Fibroblast of upper back skin (primary cell): ENCODE results near the gene KCNK7.
"Not testable (repeated sequence)": the region's sequence is repeated elsewhere in the genome, so short reads cannot be mapped to it uniquely, and the experiment has no call there.

Experiments
- DNase-seq: peaks from one replicate; pipeline ENCODE4 v3.0.0-alpha.2; 2013

The KCNK7 gene

DNA sequence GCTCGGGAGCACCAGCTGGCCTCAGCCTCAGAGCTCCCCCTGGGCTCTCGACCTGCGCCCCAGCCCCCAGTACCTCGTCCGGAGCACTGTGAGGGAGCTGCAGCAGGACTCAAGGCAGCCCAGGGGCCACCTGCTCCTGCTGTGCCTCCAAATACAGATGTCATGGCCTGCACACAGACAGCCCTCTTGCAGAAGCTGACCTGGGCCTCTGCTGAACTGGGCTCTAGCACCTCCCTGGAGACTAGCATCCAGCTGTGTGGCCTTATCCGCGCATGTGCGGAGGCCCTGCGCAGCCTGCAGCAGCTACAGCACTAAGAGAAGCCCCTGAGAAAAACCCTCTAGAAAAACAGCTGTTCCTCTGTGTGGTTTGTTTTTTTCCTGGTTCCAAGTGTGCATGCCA lies 24.2 kb downstream of the KCNK7 start:
- DNase-seq = no peak

DNA sequence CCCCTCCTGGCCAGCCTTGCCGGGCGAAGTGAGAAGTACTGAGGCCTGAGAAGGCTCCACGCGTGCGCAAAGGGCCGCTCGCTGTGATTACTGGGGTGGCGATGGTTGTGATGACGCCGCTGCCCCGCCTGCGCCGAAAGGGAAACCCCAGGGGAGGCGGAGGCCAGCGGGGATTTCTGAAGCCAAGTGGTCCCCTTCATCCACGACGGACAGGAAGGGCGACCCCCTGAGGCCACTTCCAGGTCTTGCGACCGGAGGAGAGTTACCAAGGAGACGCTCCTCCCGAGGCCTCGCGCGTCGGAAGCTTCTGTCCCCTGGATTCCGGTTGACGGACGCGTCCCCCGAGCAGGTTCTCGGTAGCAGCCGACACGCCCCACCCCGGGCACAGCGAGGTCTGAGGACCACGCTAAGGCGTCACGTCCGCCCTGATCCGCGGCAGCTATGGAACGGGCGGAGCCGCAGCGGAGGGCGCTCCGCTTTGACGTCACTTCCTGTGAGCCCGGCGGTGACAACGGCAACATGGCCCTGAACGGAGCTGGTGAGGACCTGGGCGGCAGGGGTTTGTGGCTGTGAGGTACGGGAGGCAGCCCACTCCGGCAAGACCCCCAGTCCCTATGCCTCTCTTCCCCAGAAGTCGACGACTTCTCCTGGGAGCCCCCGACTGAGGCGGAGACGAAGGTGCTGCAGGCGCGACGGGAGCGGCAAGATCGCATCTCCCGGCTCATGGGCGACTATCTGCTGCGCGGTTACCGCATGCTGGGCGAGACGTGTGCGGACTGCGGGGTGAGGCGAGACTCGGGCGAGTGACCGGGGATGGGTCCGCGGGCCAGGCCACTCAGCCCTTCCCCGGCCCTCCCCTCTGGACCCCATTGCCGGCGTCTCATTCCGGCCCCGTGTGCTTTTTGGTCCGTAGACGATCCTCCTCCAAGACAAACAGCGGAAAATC lies 25.4 kb downstream of the KCNK7 start, which contains the start of gene ZNRD2:
Gene ZNRD2, plus strand, starts transcription at position 505 of the 946 bp plus-strand sequence. Its CDS starts 15 bp downstream, at position 520.
- peak; percentile 98 for DNase-seq

DNA sequence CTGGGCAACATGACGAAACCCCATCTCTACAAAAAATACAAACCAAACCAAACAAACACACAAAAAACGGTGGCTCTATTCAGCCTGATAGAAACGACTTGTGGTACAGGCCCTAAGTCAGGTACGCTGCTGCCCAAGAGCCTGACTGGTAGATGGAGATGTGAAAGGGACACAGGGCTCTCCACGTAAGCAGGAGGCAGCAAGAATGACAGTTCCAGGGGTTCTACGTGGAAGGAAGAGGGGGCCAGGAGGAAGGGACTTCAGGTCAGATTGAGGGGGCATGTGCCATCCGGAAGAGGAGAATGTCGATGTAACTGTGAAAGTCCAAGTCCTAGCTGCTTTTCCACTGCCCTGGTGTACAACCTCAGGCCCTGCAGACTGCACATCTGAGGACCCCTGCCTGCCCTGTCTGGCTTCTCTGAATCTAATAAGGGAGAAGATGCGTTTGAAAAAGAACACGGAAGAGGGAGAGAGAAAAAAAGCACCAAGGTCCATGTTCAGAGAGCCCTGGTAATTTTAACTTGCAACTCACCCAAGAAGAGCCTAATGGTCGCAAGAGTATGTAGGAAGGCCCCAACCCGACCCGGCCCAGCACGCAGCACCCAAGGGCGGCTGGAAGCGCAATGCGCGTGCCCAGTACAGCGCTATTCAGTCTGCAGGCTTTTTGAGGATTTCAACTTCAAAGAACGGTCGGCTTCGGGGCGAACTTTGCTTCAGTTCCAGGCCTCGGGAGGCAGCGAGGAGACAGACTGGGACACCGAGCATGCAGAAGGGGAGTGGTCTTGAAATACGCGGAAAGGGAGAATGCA lies 26.2 kb downstream of the KCNK7 start:
- no peak for DNase-seq

DNA sequence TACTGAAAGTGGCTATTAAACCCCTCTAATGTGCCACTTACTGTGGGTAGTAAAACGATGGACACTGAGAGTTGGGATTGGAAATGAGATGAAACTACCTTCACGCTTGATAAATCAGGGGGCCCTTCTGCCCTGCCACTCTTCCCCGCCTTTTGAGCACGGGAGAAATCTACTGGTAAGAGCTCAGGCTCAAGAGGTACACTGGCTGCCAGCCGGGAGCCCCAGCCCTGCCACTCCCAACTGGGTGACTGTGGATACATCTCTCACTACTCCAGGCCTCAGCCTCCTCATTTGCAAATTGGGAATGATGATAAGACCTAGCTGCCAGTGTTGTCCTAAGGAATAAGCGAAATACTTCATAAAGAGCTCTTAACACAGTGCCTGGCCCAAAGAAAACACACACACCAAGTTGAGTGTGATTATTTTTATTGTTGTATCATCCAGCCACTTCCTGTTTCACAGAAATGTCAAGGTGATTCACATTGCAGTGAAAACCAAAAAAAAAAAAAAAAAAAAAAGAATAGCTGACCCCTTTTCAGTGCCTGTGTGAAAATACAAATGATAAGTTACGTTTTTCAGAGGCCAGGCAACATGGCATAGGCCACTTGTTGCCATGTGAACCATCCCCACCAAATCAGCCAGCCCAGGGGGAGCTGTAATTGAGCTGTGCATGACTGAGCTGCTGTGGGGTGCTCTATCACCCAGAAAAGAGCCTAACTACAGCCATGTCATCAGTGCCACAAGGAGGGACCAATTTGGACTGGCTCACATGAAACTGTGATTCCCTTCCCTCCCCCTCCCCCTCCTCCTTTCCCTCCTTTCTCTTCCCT lies 29.8 kb downstream of the KCNK7 start:
- no peak for DNase-seq

DNA sequence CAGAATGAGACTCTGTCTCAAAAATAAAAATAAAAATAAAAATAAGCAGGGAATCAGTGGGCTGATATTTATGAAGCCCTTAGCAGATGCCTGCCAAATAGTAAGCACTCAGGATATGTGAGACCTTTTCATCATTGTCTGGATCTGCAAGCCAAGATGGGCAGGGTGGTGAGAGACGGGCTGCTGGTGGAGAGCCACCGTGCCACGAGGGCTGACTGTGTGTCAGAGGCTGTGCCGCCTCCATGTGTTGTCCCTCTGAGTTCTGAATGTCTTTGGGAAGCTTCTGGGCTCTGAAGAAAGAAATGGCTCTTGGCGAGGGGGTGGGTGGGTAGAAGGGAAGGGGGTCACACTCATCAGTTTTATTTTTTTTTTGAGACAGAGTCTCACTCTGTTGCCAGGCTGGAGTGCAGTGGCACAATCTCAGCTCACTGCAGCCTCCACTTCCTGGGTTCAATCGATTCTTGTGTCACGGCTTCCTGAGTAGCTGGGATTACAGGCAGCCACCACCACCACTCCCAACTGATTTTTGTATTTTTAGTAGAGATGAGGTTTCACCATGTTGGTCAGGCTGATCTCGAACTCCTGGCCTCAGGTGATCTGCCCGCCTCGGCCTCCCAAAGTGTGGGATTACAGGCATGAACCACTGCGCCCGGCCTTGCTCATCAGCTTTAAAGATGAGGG lies 30.6 kb downstream of the KCNK7 start:
- DNase-seq = not testable (repeated sequence)

DNA sequence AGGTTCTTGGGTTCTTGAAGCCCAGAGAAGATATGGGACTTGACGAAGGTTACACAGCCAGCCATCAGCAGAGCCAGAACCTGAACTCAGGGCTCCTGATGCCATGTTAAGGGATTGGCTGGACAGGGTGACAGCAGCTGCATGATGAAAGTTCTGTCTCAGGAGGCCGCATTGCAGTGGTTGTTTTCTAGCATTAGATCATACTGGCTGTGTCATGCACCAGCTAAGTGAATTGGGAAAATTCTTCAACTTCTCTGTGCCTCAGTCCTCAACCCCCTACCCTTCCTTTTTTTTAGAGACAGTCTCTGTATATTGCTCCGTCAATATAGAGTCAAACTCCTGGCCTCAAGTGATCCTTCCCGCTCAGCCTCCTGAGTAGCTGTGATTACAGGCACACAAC lies 32.0 kb downstream of the KCNK7 start:
- no peak for DNase-seq

DNA sequence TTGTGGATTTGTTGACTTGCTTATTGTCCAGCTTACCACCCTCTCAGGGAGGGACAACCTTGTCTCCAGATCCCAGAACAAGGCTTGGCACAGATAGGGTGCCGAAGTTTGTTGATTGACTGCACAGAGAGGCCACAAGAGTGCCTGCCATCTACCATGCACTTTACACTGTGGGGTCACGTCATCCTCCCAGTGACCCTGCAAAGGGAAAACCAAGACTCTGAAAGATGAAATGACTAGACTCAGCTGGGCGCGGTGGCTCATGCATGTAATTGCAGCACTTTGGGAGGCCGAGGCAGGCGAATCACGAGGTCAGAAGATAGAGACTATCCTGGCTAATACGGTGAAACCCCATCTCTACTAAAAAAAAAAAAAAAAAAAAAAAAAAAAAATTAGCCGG lies 32.8 kb downstream of the KCNK7 start:
- DNase-seq = no peak

DNA sequence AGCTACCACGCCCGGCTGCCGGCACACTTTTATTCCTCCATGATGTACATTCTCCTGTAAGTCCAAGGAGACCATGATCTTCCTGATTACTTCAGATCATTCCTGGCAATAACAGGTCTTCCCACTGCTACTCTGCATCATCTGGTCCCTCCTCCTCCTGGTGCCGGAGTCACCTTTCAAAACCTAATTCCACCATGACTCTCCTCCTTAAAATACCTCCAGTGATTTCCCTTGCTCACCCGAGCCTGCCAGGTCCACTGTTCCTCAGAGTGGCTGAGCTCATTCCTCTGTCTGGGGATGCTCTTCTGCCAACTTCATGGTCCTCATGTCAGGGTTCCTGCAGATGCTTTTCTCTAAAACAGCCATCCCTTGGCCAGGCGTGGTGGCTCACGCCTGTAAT lies 33.6 kb downstream of the KCNK7 start:
- DNase-seq = no peak

DNA sequence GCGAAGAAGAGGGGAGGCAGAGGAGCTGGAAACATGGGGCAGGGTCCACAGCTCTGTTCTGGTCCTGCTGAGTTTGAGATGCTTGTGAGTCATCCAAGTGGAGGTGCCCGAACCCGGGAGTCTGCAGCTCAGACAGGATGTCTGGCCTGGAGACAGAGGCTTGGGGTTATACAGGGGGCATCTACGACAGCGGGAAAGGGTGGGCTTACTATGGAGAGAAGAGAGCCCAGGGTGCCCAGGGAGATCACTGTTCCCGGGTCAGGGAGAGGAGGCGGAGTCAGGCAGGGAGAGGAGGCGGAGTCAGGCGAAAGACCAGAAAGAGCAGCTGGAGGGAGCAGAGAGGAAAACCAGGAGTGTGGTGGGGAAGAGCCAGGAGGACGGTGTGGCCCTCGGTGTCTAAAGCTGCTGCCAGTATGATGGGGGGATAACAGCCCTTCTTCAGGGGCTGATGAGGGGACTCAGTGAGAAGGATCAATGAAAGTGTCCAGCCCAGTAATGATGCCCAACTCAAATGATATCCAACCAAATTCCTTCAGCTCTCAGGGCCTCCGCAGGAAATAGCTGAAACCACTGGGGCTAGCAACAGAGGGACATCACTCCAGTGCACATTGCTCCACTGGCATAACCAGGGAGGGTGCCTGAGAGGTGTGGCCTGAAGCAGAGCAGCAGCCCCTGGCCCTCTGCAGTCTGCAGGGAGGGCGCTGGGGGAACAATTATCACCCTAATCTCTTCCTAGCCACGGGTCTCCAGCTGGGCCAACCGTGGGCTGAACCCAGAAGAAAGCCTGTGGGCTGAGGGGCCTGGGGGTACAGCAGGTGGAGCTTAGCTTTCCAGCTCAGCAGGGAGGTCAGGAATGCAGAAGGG lies 34.8 kb downstream of the KCNK7 start:
- peak; percentile 79 for DNase-seq

DNA sequence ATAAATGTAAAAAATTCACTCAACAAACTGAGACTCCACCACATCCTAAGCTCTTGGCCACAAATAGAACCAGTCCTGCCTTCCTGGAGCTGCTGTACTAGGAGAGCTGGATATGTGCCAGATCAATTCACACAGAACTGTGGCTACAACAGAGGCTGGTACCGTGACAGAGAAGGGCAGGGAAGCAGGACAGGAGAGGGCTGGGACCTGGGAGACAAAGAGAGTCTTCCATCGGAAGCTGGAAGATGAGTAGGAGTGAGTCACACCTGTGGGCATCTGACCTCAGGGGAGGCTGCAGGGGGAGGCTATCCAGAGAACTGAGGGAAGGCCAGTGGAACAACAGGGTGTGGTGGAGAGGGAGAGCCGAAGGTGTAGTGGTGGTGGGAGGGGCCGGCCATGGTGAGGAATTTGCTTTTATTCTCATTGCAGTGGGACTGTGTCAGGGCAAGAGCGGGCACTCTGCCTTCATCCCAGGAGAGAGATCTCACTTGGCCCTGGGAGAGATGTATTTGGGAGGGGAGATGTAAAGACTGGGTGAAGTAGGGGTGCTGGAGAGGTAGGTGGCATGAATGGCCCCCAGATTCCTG lies 35.6 kb downstream of the KCNK7 start:
- DNase-seq = peak; percentile 50

DNA sequence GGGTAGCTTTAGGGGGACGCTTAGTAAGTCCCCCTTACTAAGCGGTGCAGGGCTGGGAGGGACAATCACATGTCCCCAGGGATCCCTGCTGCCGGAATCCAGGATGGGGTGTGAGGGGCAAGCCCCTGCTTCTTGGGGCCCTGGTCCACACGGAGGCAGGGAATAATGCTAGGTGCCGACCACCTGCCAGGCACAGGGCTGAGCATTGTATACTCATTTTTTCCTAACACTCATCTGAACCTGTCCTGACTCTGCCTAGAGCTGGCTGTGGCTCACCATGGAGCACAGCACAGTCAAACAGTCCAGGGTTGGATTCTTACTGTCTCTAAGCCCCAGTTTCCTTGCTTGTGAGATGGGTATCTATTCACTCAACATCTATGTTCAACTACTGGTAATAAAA lies 36.1 kb downstream of the KCNK7 start:
- peak; percentile 25 for DNase-seq

DNA sequence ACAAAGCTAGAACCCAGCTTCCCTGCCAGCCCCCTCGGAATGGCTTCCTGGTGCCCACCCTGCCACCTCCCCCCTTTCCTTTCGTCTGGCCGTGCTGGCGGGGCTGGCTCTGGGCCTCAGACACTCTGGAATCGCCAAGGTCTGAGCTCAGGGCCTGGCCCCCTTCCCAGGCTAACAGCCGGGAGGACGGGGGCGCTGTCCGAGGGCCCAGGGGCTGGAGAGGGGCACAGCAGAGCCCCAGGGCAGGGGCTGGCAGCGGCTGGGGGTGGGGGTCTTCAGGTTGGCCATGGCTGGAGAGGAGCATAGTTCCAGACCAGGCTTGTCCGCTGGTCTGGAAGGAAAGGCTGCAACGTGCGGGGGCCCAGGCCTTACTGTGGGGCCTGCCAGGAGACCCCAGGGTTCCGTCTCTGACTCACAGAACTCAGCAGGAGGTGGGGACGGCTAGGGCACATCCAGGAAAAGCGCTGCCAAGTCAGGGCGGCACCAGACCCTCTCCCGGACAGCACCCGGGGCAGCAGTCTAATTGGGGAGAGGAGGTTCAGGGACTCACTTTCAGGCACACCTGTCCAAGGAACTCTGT lies 36.6 kb downstream of the KCNK7 start:
- DNase-seq = peak; percentile 64

DNA sequence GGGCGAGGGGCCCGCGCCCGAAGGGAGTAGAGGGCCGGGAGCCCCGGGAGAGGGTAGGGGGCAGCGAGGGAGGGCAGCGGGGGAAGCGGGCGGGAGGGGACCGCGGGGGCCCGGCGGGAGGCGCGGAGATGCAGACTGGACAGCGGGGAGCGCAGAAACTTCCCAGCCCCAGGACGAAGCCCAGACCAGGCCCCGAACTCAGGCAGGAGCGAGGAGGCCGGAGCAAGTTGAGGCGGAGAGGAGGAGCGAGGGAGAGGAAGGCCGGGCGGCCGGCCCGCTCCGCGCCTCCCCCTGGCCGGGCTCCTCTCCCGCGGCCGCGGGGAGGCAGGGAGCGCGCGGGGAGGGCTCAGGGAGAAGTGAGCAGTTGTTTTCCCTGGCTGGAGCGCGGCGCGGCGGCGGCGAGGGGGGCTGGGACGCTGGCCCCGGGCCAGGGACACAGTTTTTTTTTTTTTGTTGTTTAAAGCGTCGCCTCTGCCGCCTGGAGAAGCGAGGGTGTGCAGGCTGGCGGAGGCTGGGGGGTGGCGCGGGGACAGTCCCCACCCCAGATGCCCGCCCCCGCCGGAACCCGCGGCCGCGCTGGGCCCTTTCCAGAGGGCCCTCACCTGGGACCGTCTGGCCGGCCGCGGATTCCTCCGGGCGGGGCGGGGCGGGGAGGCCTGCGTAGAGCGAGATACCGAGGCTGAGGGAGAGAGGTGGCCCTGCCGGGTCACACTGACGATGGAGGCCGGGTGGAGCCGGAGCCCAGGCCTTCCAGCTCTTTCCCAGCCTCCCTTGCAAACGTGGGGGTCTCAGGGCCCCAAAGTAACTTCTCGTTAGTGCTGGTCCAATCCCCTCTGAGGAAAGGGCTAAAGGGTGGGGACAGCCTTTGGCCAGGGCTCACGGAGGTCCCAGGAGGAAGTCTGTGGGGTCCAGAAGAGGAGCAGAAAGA lies 37.3 kb downstream of the KCNK7 start, which contains the start of gene LTBP3:
Gene LTBP3, minus strand, starts transcription at position 358 of the 928 bp plus-strand sequence. CDS start 400 bp downstream, outside the sequence.
- DNase-seq = peak; percentile 87

DNA sequence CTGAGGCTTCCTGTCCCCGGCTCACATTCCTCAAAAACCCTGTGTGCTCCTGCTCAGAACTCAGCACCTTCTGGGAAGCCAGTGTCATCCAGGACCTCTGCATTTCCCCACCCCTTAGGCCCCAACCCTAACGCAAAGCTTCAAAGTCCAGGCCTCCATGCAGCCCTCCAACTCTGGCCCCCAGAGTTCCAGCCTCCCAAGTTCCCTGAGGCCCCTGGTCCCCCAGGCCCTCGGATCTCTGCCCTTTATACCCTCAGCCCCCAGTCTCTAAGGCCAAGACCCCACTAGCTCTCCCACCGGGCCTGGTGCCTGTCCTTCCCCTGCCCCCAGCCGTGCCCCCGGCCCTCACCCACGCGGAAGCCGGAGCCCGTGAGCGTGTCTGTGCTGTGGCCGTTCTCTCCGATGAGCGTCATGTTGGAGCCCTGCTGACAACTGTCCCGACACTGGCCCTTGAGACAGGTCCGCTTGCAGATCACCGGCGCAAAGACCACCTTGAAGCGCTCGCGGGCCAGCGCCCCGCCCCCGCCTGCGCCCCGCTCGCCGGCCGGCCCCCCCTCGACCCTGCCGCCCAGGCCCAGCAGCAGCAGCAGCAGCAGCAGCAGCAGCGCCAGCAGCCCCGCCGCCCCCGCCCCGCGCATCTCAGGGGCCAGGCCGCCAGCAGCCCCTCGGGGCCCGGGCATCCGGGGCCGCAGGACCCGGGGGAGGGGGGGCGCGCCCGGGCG lies 38.2 kb downstream of the KCNK7 start:
- no peak for DNase-seq

DNA sequence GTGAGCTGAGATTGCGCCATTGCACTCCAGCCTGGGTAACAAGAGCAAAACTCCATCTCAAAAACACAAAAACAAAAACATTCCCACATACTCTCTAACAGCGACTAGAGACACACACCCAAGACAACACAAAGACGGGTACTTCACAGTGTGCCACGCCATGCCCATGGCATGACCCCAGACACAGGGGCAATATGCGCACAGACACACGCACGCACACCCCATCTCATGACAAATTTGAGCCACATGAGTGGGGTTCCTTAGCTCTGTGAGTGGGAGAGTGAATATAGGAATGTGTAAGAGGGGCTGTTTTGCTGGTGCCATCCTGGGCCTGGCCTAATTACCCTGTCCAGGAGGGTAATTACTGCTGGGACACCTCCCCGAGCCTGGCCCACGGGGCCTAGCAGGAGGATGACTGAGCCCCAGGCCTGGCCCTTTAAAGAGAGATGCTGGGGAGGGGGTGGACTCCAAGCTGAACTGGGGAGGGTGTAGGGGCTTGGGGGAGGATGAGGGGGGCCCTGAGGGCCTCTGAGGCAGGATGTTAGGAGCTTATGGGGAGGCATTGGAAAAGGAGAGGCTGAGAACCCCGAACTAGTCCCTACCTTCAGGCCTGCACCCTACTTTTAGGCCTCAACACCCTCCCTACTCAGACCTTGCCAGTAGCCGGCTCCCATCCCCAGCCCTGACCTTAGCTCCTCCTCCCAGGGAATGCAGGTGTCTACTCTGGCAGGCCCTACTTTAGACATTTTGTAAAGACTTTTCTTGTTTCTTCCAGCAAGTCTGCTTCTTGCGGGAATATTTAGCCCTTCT lies 38.9 kb downstream of the KCNK7 start:
- no peak for DNase-seq

DNA sequence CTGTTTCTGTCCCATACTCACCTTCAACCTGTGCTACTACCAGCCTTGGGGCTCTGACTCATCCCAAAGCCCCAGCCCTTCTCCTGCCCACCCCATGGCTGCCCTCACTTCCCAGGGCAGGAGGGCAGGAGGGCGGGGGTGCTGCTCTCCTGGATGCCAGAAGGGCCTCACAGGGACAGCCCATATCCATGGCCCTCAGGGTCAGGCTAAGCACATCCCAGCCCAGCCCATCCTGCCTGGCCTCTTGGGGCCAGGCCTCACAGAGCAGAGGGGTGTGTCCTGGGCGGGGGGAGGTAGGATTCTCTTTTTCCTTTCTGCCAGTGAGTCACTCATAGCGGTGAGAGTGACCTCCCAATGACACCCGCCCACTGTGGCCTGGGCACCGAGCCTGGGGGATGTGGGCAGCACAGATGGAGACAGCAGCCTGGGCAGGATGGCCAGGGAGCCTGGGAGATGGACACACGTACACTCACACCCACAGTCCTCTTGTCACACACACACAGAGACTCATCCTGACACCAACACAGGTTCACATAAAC lies 39.8 kb downstream of the KCNK7 start:
- DNase-seq = peak; percentile 77

DNA sequence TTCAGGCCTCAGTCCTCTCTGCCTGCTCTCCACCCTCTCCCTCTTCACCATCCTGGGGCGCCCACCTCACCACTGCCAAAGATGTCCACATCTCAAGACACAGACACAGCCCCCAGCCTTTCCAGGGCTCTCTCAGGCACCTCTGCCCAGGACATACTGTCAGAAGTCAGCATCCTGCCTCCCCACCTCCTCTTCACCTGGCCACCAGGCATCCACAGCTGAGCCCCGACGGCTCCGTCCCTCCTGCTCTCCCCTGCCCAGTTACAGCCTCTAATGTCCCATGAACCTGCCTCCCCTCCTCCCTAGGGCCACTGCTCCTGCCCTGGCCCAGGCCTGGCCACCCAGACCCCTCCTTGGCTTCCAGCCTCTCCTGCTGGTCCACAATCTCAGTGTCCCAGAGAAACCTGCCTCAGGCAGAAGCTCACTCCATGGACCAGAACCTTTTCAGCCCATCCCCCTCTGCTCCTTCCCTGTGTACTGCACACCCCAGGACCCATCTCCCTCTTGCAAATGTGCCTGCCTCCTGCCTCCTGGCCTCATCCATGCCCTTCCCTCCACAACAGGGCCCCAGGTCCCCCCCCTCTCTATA lies 40.7 kb downstream of the KCNK7 start:
- no peak for DNase-seq
